Panc1 (cell line): ENCODE measurements around the gene YPEL3.

Source experiments
- CTCF ChIP-seq: fragments of 450-650 bp; IDR thresholded peaks from 2 replicates; pipeline ENCODE4 v1.5.1; 2017; ENCODE audit warnings: mild to moderate bottlenecking
- REST ChIP-seq, 2 experiments: IDR thresholded peaks; 2 replicates each; pipeline ENCODE4 v1.6.1; 2011 to 2012; ENCODE audit warnings: low read depth in 2 of 2, control low read depth in 1 of 2, low read length in 1 of 2, mild to moderate bottlenecking in 1 of 2, moderate library complexity in 1 of 2; ENCODE audit not compliant: insufficient read depth in 1 of 2

- TF ChIP-seq REST (IDR thresholded peaks at IDR 0.05; ENCODE audit: insufficient read depth in 1 of 2, low read depth in 2 of 2, low read length in 1 of 2) (no peak), CTCF (no peak)
Observed at GRCh38 chr16:30083216-30084055, 12.6 kb downstream of the YPEL3 start.
